Panc1 (cell line): ENCODE results near the gene CLIC4.

ENCODE experiments used
- POLR2AphosphoS5 ChIP-seq: IDR thresholded peaks from 2 replicates; pipeline ENCODE4 v1.6.1; 2012; ENCODE audit warnings: mild to moderate bottlenecking, low read depth, low read length, moderate library complexity
- SIN3A ChIP-seq: IDR thresholded peaks from 2 replicates; pipeline ENCODE4 v1.6.1; 2012; ENCODE audit warnings: low read depth, mild to moderate bottlenecking, low read length, moderate library complexity, borderline replicate concordance; ENCODE audit not compliant: insufficient read depth
- TF ChIP-seq, protein P1 (sequence below): fragments of 450-650 bp; IDR thresholded peaks from 2 replicates; pipeline ENCODE4 v1.5.1; 2017; ENCODE audit warnings: mild to moderate bottlenecking
- TF ChIP-seq, protein P2 (sequence below), 2 experiments: IDR thresholded peaks; 2 replicates each; pipeline ENCODE4 v1.6.1; 2011 to 2012; ENCODE audit warnings: low read depth in 2 of 2, control low read depth in 1 of 2, low read length in 1 of 2, mild to moderate bottlenecking in 1 of 2, moderate library complexity in 1 of 2; ENCODE audit not compliant: insufficient read depth in 1 of 2

DNA sequence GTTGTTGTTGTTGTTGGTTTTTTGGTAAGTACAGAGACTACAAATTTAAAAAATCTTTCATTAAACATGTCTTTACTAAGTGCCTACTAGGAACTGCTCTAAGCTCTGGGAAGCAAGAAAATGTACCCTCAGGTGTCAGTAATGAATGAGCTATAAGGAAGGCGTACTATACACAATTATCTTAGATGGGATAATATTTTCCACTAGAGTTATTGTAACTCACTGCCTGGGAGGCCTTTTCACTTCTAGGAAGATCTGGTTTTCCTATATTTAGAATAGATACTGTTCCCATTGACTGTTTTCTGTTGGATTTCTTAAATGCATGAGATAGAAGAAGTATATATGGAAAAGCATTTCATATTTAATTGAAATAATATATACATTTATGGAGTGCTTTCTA is 19.6 kb downstream of the CLIC4 start:
- TF ChIP-seq, protein P1, sequence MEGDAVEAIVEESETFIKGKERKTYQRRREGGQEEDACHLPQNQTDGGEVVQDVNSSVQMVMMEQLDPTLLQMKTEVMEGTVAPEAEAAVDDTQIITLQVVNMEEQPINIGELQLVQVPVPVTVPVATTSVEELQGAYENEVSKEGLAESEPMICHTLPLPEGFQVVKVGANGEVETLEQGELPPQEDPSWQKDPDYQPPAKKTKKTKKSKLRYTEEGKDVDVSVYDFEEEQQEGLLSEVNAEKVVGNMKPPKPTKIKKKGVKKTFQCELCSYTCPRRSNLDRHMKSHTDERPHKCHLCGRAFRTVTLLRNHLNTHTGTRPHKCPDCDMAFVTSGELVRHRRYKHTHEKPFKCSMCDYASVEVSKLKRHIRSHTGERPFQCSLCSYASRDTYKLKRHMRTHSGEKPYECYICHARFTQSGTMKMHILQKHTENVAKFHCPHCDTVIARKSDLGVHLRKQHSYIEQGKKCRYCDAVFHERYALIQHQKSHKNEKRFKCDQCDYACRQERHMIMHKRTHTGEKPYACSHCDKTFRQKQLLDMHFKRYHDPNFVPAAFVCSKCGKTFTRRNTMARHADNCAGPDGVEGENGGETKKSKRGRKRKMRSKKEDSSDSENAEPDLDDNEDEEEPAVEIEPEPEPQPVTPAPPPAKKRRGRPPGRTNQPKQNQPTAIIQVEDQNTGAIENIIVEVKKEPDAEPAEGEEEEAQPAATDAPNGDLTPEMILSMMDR = no peak
- TF ChIP-seq, protein P2, sequence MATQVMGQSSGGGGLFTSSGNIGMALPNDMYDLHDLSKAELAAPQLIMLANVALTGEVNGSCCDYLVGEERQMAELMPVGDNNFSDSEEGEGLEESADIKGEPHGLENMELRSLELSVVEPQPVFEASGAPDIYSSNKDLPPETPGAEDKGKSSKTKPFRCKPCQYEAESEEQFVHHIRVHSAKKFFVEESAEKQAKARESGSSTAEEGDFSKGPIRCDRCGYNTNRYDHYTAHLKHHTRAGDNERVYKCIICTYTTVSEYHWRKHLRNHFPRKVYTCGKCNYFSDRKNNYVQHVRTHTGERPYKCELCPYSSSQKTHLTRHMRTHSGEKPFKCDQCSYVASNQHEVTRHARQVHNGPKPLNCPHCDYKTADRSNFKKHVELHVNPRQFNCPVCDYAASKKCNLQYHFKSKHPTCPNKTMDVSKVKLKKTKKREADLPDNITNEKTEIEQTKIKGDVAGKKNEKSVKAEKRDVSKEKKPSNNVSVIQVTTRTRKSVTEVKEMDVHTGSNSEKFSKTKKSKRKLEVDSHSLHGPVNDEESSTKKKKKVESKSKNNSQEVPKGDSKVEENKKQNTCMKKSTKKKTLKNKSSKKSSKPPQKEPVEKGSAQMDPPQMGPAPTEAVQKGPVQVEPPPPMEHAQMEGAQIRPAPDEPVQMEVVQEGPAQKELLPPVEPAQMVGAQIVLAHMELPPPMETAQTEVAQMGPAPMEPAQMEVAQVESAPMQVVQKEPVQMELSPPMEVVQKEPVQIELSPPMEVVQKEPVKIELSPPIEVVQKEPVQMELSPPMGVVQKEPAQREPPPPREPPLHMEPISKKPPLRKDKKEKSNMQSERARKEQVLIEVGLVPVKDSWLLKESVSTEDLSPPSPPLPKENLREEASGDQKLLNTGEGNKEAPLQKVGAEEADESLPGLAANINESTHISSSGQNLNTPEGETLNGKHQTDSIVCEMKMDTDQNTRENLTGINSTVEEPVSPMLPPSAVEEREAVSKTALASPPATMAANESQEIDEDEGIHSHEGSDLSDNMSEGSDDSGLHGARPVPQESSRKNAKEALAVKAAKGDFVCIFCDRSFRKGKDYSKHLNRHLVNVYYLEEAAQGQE (IDR thresholded peaks at IDR 0.05; ENCODE audit: insufficient read depth in 1 of 2, low read depth in 2 of 2, low read length in 1 of 2) = no peak
- no peak for TF ChIP-seq SIN3A
- no peak for TF ChIP-seq POLR2AphosphoS5
